Astrocyte (in vitro differentiated cells and primary cell): ENCODE results near the gene PPP1R1B. TPM values are rescaled to one million over a fixed set of nuclear protein-coding genes. Genes with fewer than 3 reads are reported as not detected.

Source experiments
- DNase-seq: peaks from one replicate; pipeline ENCODE4 v3.0.0-alpha.2; 2010; ENCODE audit warnings: low read depth
- FAIRE-seq: peaks from 2 replicates; lab custom pipeline; 2011; peaks lifted over from hg19 to GRCh38; lab: Jason Lieb, UNC
- H2AFZ ChIP-seq: 2 replicates; pipeline ENCODE4 v1.6.0; 2012; ENCODE audit warnings: low read depth, low read length, inconsistent platforms
- H3K27ac ChIP-seq: 2 replicates; pipeline ENCODE4 v1.5.1; 2011; ENCODE audit warnings: low read depth, low read length, inconsistent platforms
- H3K27me3 ChIP-seq: 2 replicates; pipeline ENCODE4 v1.6.0; 2011; ENCODE audit warnings: low read length, inconsistent platforms; ENCODE audit not compliant: insufficient read depth
- H3K36me3 ChIP-seq: 2 replicates; pipeline ENCODE4 v1.5.1; 2011; ENCODE audit warnings: low read length, inconsistent platforms; ENCODE audit not compliant: insufficient read depth
- H3K4me1 ChIP-seq: 2 replicates; pipeline ENCODE4 v1.5.1; 2011; ENCODE audit warnings: low read length, inconsistent platforms; ENCODE audit not compliant: insufficient read depth
- H3K4me2 ChIP-seq: 2 replicates; pipeline ENCODE4 v1.6.0; 2012; ENCODE audit warnings: low read length, inconsistent platforms
- H3K4me3 ChIP-seq: 2 replicates; pipeline ENCODE4 v1.5.1; 2011; ENCODE audit warnings: low read depth, mild to moderate bottlenecking, low read length, inconsistent platforms; ENCODE audit not compliant: insufficient read depth
- H3K79me2 ChIP-seq: 2 replicates; pipeline ENCODE4 v1.6.0; 2012; ENCODE audit warnings: mild to moderate bottlenecking, low read length, inconsistent platforms; ENCODE audit not compliant: insufficient read depth
- H3K9ac ChIP-seq: 2 replicates; pipeline ENCODE4 v1.6.0; 2012; ENCODE audit warnings: mild to moderate bottlenecking, low read length, inconsistent platforms
- H3K9me3 ChIP-seq: 2 replicates; pipeline ENCODE4 v1.5.1; 2012; ENCODE audit warnings: low read depth, mild to moderate bottlenecking, low read length, inconsistent platforms; ENCODE audit not compliant: insufficient read depth
- H4K20me1 ChIP-seq: 2 replicates; pipeline ENCODE4 v1.6.0; 2012; ENCODE audit warnings: low read length, inconsistent platforms; ENCODE audit not compliant: insufficient read depth
- H3K27ac Mint-ChIP-seq: one replicate; pipeline ENCODE4 v1.8.0; 2021; ENCODE audit warnings: mild to moderate bottlenecking, mixed read lengths; ENCODE audit not compliant: unreplicated experiment
- H3K27me3 Mint-ChIP-seq: one replicate; pipeline ENCODE4 v1.8.0; 2021; ENCODE audit warnings: low read depth, mixed read lengths; ENCODE audit not compliant: unreplicated experiment
- H3K36me3 Mint-ChIP-seq: one replicate; pipeline ENCODE4 v1.8.0; 2021; ENCODE audit warnings: low read depth, mixed read lengths; ENCODE audit not compliant: unreplicated experiment
- H3K4me1 Mint-ChIP-seq: one replicate; pipeline ENCODE4 v1.8.0; 2021; ENCODE audit warnings: low read depth, mixed read lengths; ENCODE audit not compliant: unreplicated experiment
- H3K4me3 Mint-ChIP-seq: one replicate; pipeline ENCODE4 v1.8.0; 2021; ENCODE audit warnings: mild to moderate bottlenecking, moderate library complexity, mixed read lengths; ENCODE audit not compliant: unreplicated experiment
- H3K9me3 Mint-ChIP-seq: one replicate; pipeline ENCODE4 v1.8.0; 2021; ENCODE audit warnings: mild to moderate bottlenecking, mixed read lengths; ENCODE audit not compliant: unreplicated experiment
- CTCF ChIP-seq: IDR thresholded peaks from 2 replicates; pipeline ENCODE4 v1.5.1; 2011; ENCODE audit warnings: low read depth, mild to moderate bottlenecking, inconsistent platforms, low read length, moderate library complexity; ENCODE audit not compliant: insufficient read depth
- EZH2 ChIP-seq: IDR thresholded peaks from 2 replicates; pipeline ENCODE4 v1.6.1; 2012; ENCODE audit warnings: mild to moderate bottlenecking, low read length, inconsistent platforms; ENCODE audit not compliant: insufficient read depth
- total RNA-seq: library from RNA; stranded (reverse); gene quantifications from 2 replicates; pipeline ENCODE4 v1.2.1, GENCODE V29; 2021

PPP1R1B gene
- total RNA-seq, 1 donor from 2014 or later: 0.39 TPM

GRCh38 chr17:39628655-39629493 lies 2.1 kb downstream of the PPP1R1B start:
- Histone ChIP-seq H3K79me2 (no peaks in the 10 kb centered on the region), H3K4me3 (no peak overlapping the region), H3K4me1 (peaks cover 5% of the 10 kb centered on the region), H3K4me2 (no peak overlapping the region), H3K9me3 (no peaks in the 10 kb centered on the region), H4K20me1 (no peaks in the 10 kb centered on the region), H3K36me3 (no peaks in the 10 kb centered on the region), H3K27ac (no peak overlapping the region), H3K9ac (no peak overlapping the region), H3K27me3 (peaks cover 63% of the 10 kb centered on the region), H2AFZ (no peak overlapping the region)
- no peak for FAIRE-seq
- Mint-ChIP-seq H3K27me3 (peaks cover 64% of the 10 kb centered on the region), H3K4me1 (peaks cover 2% of the 10 kb centered on the region), H3K27ac (no peak overlapping the region), H3K36me3 (no peaks in the 10 kb centered on the region), H3K9me3 (no peaks in the 10 kb centered on the region), H3K4me3 (no peak overlapping the region)
- TF ChIP-seq EZH2: no peak
- no peak for DNase-seq

- peaks cover 61% of the 10 kb centered on the region for H3K27me3 ChIP-seq
- H3K4me2 ChIP-seq: no peak overlapping the region
- no peak overlapping the region for H3K4me3 Mint-ChIP-seq
- no peaks in the 10 kb centered on the region for H3K79me2 ChIP-seq
- no peak overlapping the region for H3K27ac Mint-ChIP-seq
- H3K4me3 ChIP-seq: no peak overlapping the region
- no peaks in the 10 kb centered on the region for H3K9me3 ChIP-seq
- H3K36me3 Mint-ChIP-seq: no peaks in the 10 kb centered on the region
- no peaks in the 10 kb centered on the region for H4K20me1 ChIP-seq
- H3K27ac ChIP-seq: no peak overlapping the region
- peaks cover 60% of the 10 kb centered on the region for H3K27me3 Mint-ChIP-seq
- peaks cover 2% of the 10 kb centered on the region for H3K4me1 Mint-ChIP-seq
- no peaks in the 10 kb centered on the region for H3K9me3 Mint-ChIP-seq
- no peak for TF ChIP-seq CTCF
- no peak for TF ChIP-seq EZH2
- no peaks in the 10 kb centered on the region for H3K36me3 ChIP-seq
- H3K4me1 ChIP-seq: peaks cover 5% of the 10 kb centered on the region
- H2AFZ ChIP-seq: no peak overlapping the region
- H3K9ac ChIP-seq: no peak overlapping the region
- FAIRE-seq: no peak
- DNase-seq: no peak
These were observed 2.7 kb downstream of the PPP1R1B start for GRCh38 chr17:39629494-39629880.

- Mint-ChIP-seq H3K27me3 (peaks cover 56% of the 10 kb centered on the region), H3K9me3 (no peaks in the 10 kb centered on the region), H3K4me1 (peaks cover 2% of the 10 kb centered on the region), H3K36me3 (no peaks in the 10 kb centered on the region), H3K4me3 (no peak overlapping the region), H3K27ac (no peak overlapping the region)
- Histone ChIP-seq H3K4me3 (no peak overlapping the region), H4K20me1 (no peaks in the 10 kb centered on the region), H3K27ac (no peak overlapping the region), H3K9me3 (no peaks in the 10 kb centered on the region), H3K4me2 (no peak overlapping the region), H3K36me3 (no peaks in the 10 kb centered on the region), H3K9ac (no peak overlapping the region), H2AFZ (no peak overlapping the region), H3K79me2 (no peaks in the 10 kb centered on the region), H3K4me1 (peaks cover 5% of the 10 kb centered on the region), H3K27me3 (peaks cover 57% of the 10 kb centered on the region)
- DNase-seq (no peak), FAIRE-seq (no peak)
- TF ChIP-seq CTCF (no peak), EZH2 (no peak)
These were observed 3.1 kb downstream of the PPP1R1B start for GRCh38 chr17:39629898-39630297.
